Mononuclear cell (primary cell): Measurements from ENCODE around the gene THSD4. TPM values are rescaled to one million over a fixed set of nuclear protein-coding genes. Genes with fewer than 3 reads are reported as not detected.

Experiments
- H3K27me3 ChIP-seq: 2 replicates; pipeline ENCODE4 v1.6.0; 2011; ENCODE audit warnings: low read length, control low read depth; ENCODE audit not compliant: insufficient read depth
- H3K4me1 ChIP-seq: 2 replicates; pipeline ENCODE4 v1.5.1; 2011; ENCODE audit warnings: mild to moderate bottlenecking, low read length, control low read depth; ENCODE audit not compliant: insufficient read depth
- H3K4me3 ChIP-seq: 2 replicates; pipeline ENCODE4 v1.5.1; 2011; ENCODE audit warnings: mild to moderate bottlenecking, low read length, moderate library complexity
- H3K9me3 ChIP-seq: 2 replicates; pipeline ENCODE4 v1.5.1; 2011; ENCODE audit warnings: low read depth, mild to moderate bottlenecking, control low read depth, low read length
- total RNA-seq: library from RNA; depleted of rRNA; stranded (reverse); fragments of >200 nt; gene quantifications from one replicate; pipeline ENCODE4 v1.2.3, GENCODE V29; 2012

The THSD4 gene
- total RNA-seq, 1 donor, result 0.10 TPM

DNA sequence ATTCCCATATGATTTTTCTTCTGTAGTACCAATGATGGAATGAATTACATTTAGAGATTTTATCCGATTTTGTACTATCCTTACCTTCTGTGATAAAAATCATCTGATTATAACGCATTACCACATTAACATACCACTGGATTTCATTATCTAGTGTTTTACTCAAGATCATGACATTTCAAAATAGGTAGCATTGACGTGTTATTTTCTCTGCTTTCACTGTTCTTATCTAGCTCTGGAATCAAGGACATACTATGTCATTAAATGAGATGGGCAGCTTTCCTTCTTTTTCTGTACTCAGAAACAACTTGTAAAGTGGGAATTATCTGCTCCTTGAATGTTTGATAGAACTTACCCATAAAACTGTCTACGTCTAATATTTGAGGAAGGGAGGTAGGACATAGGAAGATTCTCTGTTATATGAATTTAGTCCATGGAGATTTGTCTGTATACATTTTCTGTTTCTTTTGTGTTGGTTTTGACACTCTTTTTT is 511.4 kb downstream of the THSD4 start:
- Histone ChIP-seq H3K27me3 (no peaks in the 10 kb centered on the region), H3K9me3 (no peaks in the 10 kb centered on the region), H3K4me3 (no peak overlapping the region), H3K4me1 (no peaks in the 10 kb centered on the region)

DNA sequence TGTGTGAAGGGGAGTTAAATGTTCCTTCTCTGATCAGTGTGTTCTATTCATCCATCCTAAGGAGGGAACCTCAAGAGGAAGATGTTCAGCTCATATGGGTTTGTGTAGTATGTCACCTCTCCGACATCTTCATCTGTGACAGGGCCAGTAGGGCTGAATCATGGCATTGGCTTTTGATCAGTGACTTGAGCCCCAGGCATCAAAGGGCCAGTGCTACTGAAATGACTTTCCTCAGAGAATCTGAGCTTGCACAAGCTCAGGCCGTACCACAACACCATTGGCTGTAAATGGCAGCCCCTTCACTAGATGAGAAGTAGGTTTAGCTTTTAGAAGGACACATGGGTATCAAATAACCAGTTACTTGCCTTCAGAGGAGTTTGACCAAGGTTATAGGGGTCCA is 511.9 kb downstream of the THSD4 start:
- Histone ChIP-seq H3K4me3 (no peak overlapping the region), H3K4me1 (no peaks in the 10 kb centered on the region), H3K9me3 (no peaks in the 10 kb centered on the region), H3K27me3 (no peaks in the 10 kb centered on the region)

DNA sequence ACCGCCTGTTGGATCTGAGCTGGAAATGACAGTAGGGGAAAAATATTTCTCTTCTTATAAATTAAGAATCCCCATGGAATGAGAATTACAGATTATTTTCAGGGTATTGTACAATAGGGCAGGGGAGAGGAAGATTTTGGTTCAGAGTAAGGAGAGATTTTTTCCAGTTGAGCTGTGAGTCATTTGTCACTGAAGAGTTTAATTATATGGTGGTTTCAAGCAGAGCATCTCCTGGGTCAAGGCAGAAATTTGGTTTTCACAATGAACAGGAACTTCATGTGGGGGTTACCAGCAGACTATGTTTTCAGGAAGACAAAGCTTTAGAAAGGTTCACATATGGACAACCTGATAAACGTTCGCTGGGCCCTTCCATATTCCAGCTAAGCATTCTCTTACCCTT is 512.3 kb downstream of the THSD4 start:
- H3K4me3 ChIP-seq, result no peak overlapping the region

GRCh38 chr15:71628988-71629770 is 513.9 kb downstream of the THSD4 start:
- H3K4me3 ChIP-seq, result no peak overlapping the region
- H3K27me3 ChIP-seq, result no peaks in the 10 kb centered on the region
- no peaks in the 10 kb centered on the region for H3K4me1 ChIP-seq
- H3K9me3 ChIP-seq, result no peaks in the 10 kb centered on the region

More for the DNA sequence above, 512.3 kb downstream of the THSD4 start:
- Histone ChIP-seq H3K27me3 (no peaks in the 10 kb centered on the region), H3K9me3 (no peaks in the 10 kb centered on the region), H3K4me1 (no peaks in the 10 kb centered on the region)

DNA sequence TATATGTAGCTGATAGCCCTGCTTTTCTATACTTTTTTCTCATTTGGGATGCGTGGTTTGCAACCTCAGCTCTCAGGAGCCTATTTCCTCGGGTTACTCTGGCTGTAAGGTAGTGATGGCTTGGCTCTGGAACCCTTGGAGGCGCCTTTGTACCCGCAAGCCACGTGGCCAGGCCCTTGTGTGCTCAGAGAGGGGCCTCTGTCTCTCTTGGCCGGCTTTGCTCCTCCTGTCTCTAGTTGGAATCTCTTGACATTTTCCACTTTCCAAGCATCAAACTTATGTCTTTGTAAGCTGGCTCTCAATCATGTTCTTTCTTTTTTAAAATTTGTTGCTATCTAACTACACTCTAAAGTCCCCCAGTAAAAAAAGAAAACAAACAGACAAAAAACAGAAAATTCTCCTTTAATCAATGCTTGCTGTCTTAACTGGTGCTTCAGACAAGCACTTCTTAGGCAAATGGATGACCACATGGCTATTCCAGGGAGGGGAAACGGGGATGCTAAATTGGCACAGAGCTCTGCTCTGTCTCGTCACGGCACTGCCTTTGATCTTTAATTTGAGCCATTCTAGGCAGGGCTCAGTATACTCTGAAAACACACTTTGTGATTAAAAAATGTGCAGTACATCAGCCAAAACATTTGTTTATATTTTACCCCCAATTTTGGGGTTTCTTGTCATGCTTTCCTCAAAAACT is 514.7 kb downstream of the THSD4 start:
- Histone ChIP-seq H3K4me1 (no peaks in the 10 kb centered on the region), H3K9me3 (no peaks in the 10 kb centered on the region), H3K4me3 (no peak overlapping the region), H3K27me3 (no peaks in the 10 kb centered on the region)

DNA sequence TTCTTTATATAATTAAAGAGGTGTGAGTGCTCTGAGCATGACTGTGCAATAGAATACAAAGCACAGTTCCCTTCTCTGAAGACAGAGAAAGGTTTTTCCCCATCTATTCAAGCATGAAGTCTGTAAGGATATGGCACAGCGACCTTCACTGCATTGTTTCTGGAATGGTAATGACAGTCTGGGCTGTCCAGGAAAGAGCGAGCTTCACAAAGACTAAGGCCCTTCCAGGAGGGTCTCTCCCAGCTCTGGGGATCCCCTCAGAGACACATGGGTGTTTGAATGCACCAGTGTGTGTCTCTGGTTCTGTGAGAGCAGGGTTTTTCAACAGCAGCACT is 515.2 kb downstream of the THSD4 start:
- H3K4me3 ChIP-seq, result no peak overlapping the region
- H3K4me1 ChIP-seq, result no peaks in the 10 kb centered on the region
- H3K9me3 ChIP-seq, result no peaks in the 10 kb centered on the region
- H3K27me3 ChIP-seq, result no peaks in the 10 kb centered on the region

GRCh38 chr15:71632576-71633195 is 517.4 kb downstream of the THSD4 start:
- H3K4me1 ChIP-seq, result no peaks in the 10 kb centered on the region
- no peaks in the 10 kb centered on the region for H3K9me3 ChIP-seq
- H3K27me3 ChIP-seq, result no peaks in the 10 kb centered on the region
- H3K4me3 ChIP-seq, result no peak overlapping the region

DNA sequence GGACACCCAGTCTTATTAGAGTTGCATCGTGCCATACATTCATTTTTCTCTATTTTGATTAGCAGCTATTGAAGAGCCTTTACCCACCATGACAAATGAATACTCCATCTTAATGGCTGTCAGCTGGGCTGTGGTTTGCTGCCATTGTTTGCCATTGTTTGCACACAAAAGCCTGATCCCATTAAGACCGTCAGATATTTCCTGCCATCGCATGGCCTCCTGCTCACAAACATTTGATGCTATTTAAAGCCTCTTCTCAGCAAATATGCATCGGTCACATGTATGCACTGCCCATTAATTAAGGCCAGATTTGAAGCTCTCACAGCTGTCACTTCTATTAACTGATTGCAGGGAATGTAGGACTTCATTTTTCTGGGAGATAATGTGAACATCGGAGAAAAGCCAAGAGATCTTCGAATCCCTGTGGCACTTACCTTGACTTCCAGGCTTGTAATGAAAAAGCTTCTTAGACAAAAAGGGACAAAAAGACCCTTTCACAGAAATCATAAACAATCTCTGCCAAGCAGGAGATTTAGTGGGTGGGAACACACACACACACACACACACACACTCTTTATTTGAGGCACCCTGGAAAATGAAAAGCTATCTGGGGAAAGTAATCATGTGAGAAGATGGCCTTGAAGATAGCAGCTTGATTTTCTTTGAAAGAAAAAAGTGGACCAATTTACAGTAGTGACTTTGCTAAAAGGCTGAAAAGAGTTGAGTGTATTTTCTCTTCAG is 519.7 kb downstream of the THSD4 start:
- Histone ChIP-seq H3K9me3 (no peaks in the 10 kb centered on the region), H3K4me1 (no peaks in the 10 kb centered on the region), H3K27me3 (no peaks in the 10 kb centered on the region), H3K4me3 (no peak overlapping the region)

- H3K9me3 ChIP-seq, result no peaks in the 10 kb centered on the region
- no peaks in the 10 kb centered on the region for H3K27me3 ChIP-seq
- no peak overlapping the region for H3K4me3 ChIP-seq
- H3K4me1 ChIP-seq, result no peaks in the 10 kb centered on the region
Observed at GRCh38 chr15:71635735-71636134, 520.5 kb downstream of the THSD4 start.

DNA sequence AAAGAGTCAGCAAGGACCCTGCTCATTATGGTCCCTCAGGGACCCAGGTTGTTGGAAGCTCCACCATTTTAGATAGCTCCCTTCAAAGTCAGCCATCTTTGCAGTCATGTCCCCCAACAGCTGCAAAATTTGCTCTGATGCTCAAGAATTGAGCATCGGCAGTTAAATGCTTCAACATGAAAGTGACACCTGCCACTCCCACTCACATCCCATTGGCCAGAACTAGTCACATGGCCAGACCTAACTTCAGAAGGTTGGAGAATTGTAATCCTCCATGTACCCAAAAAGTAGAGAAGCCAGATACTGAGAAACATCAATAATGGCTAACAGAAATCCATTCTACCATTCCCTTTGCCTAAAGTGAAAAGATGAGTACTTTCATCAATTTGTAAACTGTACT is 523.6 kb downstream of the THSD4 start:
- no peaks in the 10 kb centered on the region for H3K4me1 ChIP-seq
- H3K9me3 ChIP-seq, result no peaks in the 10 kb centered on the region
- H3K27me3 ChIP-seq, result no peaks in the 10 kb centered on the region
- H3K4me3 ChIP-seq, result no peak overlapping the region

DNA sequence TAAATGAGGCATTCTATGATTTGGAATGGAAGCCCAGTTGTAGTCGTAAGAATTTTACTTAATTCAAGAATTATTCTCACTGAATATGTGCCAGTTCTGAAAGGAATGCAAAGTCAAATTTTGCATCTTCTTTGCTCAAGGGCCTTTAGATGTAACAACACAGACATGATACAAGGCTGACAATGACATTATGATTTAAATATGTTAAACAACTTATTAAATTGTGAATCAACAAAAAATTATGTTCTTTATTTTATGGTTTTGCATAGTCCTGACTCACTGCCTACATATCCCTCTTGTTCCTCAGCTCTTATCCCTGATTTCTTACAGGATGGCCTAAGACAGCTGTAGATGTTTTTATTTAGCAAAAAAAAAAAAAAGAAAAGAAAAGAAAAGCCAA is 524.2 kb downstream of the THSD4 start:
- H3K4me1 ChIP-seq, result no peaks in the 10 kb centered on the region
- no peaks in the 10 kb centered on the region for H3K9me3 ChIP-seq
- H3K4me3 ChIP-seq, result no peak overlapping the region
- no peaks in the 10 kb centered on the region for H3K27me3 ChIP-seq

DNA sequence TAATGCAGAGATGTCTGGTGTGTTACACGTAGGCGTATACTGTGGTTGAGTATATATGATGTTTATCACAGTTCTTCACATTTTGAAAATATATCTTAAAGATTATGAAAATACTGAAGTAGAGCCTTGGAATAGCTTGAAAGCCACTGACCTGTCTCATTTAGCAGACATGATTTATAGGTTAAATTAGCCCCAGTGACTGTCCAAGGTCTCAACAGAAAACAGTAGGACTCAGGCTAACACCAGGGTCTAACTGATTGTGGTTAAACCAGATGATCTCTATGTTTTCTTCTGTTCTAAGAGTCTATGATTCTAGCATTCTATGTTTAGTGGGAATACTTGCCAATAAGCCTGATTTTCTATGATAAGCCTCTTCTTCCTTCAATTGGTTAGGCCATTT is 528.6 kb downstream of the THSD4 start:
- no peak overlapping the region for H3K4me3 ChIP-seq
- H3K9me3 ChIP-seq, result no peaks in the 10 kb centered on the region
- H3K4me1 ChIP-seq, result no peaks in the 10 kb centered on the region
- H3K27me3 ChIP-seq, result no peaks in the 10 kb centered on the region

- H3K9me3 ChIP-seq, result no peaks in the 10 kb centered on the region
- H3K4me1 ChIP-seq, result no peaks in the 10 kb centered on the region
- H3K27me3 ChIP-seq, result no peaks in the 10 kb centered on the region
- H3K4me3 ChIP-seq, result no peak overlapping the region
Observed at GRCh38 chr15:71646767-71647486, 531.7 kb downstream of the THSD4 start.

DNA sequence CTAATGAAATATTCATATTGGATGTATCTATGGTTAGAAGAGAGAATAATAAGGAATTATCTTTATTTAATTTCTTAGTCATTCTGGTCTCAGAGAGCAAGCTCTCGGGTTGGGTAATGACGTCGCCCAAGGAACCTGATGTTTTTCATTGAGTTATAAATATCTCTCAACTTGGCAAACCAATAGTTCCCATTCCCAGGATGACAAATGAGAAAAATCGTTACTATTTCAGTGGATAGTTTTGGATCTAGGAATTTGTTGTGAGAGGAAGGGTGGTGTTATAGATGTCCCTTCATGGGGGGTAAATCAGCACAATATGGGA is 532.2 kb downstream of the THSD4 start:
- Histone ChIP-seq H3K4me1 (no peaks in the 10 kb centered on the region), H3K4me3 (no peak overlapping the region), H3K9me3 (no peaks in the 10 kb centered on the region), H3K27me3 (no peaks in the 10 kb centered on the region)
